ENCODE data around the gene RARG. TPM values are rescaled to one million over a fixed set of nuclear protein-coding genes. Genes with fewer than 3 reads are reported as not detected.
A peak's percentile ranks its signal among the peaks of the same experiment; 100 is the strongest.

The RARG gene
- total and polyA plus RNA-seq, 2 of the 8 experiments (the other 6 are each of a cell fraction or from before 2014, with no cell fraction given): 68.6 to 68.9 TPM

- peak overlapping the region; percentile 100 for H2BK12ac ChIP-seq (ENCODE audit: low read depth, low read length)
- H4K8ac ChIP-seq (ENCODE audit: extremely low read depth, insufficient read depth, low read length): peak overlapping the region; percentile 37; the same call in 1 of the 2 replicates
- H2BK5ac ChIP-seq (ENCODE audit: low read depth, low read length): peak overlapping the region; percentile 100
- H3K23me2 ChIP-seq (ENCODE audit: low read depth, low read length): peaks cover 26% of the 10 kb centered on the region
- H3K79me1 ChIP-seq (ENCODE audit: low read depth, low read length): peaks cover 17% of the 10 kb centered on the region
- H2AK5ac ChIP-seq (ENCODE audit: low read depth, low read length): peak overlapping the region; percentile 99
- peaks cover 8 to 26% (median 16%) of the 10 kb centered on the region in 4 experiments for H3K36me3 ChIP-seq (ENCODE audit: control insufficient read depth in 2 of 4, insufficient read depth in 4 of 4, low read length in 3 of 4)
- no peak overlapping the region for H2AFZ ChIP-seq (ENCODE audit: low read length)
- CTCF ChIA-PET (ENCODE audit: partially characterized antibody): interaction anchor here (1.0 to 22.3 kb wide), 9 partner anchors 12 to 112 kb away, joined by 3 to 654 read pairs (median 52); partner anchors contain the start of genes AAAS, ESPL1, MYG1 and PFDN5
- peak overlapping the region; percentile 100 for H2BK15ac ChIP-seq (ENCODE audit: low read length)
- H3K79me2 ChIP-seq (ENCODE audit: control insufficient read depth in 1 of 2, insufficient read depth in 2 of 2, low read length in 2 of 2): peaks cover 16 to 36% of the 10 kb centered on the region in 2 experiments
- H3K27me3 ChIP-seq (replicated peaks in 1 of 4; ENCODE audit: control insufficient read depth in 3 of 4, extremely low read depth in 1 of 4, insufficient read depth in 3 of 4, low read length in 3 of 4): peaks cover 0 to 3% (median 0%) of the 10 kb centered on the region in 4 experiments; a peak in 1 of 7 replicates
- POLR2A ChIA-PET (ENCODE audit: partially characterized antibody): interaction anchor here (0.8 to 13.6 kb wide), 27 partner anchors 9 to 284 kb away, joined by 3 to 151 read pairs (median 4); partner anchors contain the start of genes AAAS, CSAD, EIF4B and ESPL1
- H2BK120ac ChIP-seq (replicated peaks; ENCODE audit: low read depth, low read length): peak overlapping the region; percentile 96
- H3K14ac ChIP-seq (ENCODE audit: insufficient read length): no peak overlapping the region
- peak overlapping the region; percentile 100 for H3K18ac ChIP-seq (ENCODE audit: extremely low read depth, low read length)
- 1% methylated on average over 18 of the region's 19 CpGs; no CpG with 5 or more reads in 1 of the 2 experiments for WGBS, 2 experiments (ENCODE audit: extremely low coverage in 1 of 2, insufficient coverage in 1 of 2, insufficient read length in 1 of 2, insufficient replicate concordance in 2 of 2, low coverage in 1 of 2, low lambda C conversion rate in 2 of 2, missing lambda C conversion rate in 1 of 2)
- H3K4me3 ChIP-seq (ENCODE audit: extremely low read depth in 1 of 4, insufficient read depth in 2 of 4, low read depth in 3 of 4, low read length in 4 of 4): peak overlapping the region; percentile 84 to 97 (median 88); a peak in 7 of 8 replicates
- peak in 1 of 2 experiments; percentile 87 for DNase-seq (ENCODE audit: low read depth in 1 of 2, low spot score in 2 of 2)
- peak overlapping the region; percentile 86 for H3K27ac ChIP-seq (ENCODE audit: low read depth, low read length)
- peak overlapping the region; percentile 98 for H3K4ac ChIP-seq (replicated peaks; ENCODE audit: insufficient read length, low read depth, low read length)
- peak overlapping the region; percentile 99 for H2BK20ac ChIP-seq (ENCODE audit: low read length)
- peak overlapping the region; percentile 71 for H3K56ac ChIP-seq (replicated peaks; ENCODE audit: insufficient read length, low read depth, low read length)
- peak overlapping the region; percentile 99 to 100 for H3K4me2 ChIP-seq (ENCODE audit: insufficient read depth in 1 of 2, low read depth in 2 of 2, low read length in 2 of 2)
- peak overlapping the region; percentile 99 for H4K91ac ChIP-seq (replicated peaks; ENCODE audit: insufficient read length, low read length)
- H3K23ac ChIP-seq (ENCODE audit: insufficient read length): no peak overlapping the region
- peak overlapping the region; percentile 91 for H4K5ac ChIP-seq (ENCODE audit: insufficient read length, low read depth, low read length)
- no peaks in the 10 kb centered on the region for H3K9me3 ChIP-seq (ENCODE audit: insufficient read depth in 2 of 2, low read depth in 1 of 2, low read length in 1 of 2)
- H4K20me1 ChIP-seq (replicated peaks in 1 of 2; ENCODE audit: control insufficient read depth in 1 of 2, insufficient read depth in 2 of 2, low read length in 2 of 2): peaks cover 0 to 7% of the 10 kb centered on the region in 2 experiments
- FAIRE-seq: no peak
- H3K4me1 ChIP-seq (replicated peaks in 1 of 4; ENCODE audit: control insufficient read depth in 3 of 4, insufficient read depth in 4 of 4, low read length in 3 of 4): peaks cover 21 to 58% (median 43%) of the 10 kb centered on the region in 4 experiments
- H3K9ac ChIP-seq (replicated peaks in 1 of 4; ENCODE audit: extremely low read depth in 1 of 4, low read depth in 3 of 4, low read length in 3 of 4): peak overlapping the region in 3 of 4 experiments; percentile 25 to 55 (median 53); a peak in 4 of 7 replicates
- TF ChIP-seq SAP30 (IDR thresholded peaks at IDR 0.05; ENCODE audit: insufficient read depth, insufficient replicate concordance, low read length): no peak
- no peak for TF ChIP-seq FOSL1 (IDR thresholded peaks at IDR 0.05; ENCODE audit: insufficient read depth, low read depth, low read length)
- no peak for TF ChIP-seq JUN (IDR thresholded peaks at IDR 0.05; ENCODE audit: low read depth, low read length)
- peak; percentile 1; the same call in 1 of the 2 replicates for TF ChIP-seq BACH1 (IDR thresholded peaks at IDR 0.05; ENCODE audit: low read length)
- no peak for TF ChIP-seq NRF1 (IDR thresholded peaks at IDR 0.05; ENCODE audit: low read depth, low read length)
- 0 out of 2 replicates have a peak, but pooled peaks have one; percentile 18 for TF ChIP-seq E2F6 (IDR thresholded peaks at IDR 0.05)
- TF ChIP-seq EZH2 (IDR thresholded peaks at IDR 0.05; ENCODE audit: low read depth, low read length, severe bottlenecking): peak; percentile 23
- no peak for TF ChIP-seq SP2 (IDR thresholded peaks at IDR 0.05; ENCODE audit: low read length)
These were observed 14.7 kb downstream of the RARG start for GRCh38 chr12:53217051-53217930.
